CD8-positive, alpha-beta memory T cell (primary cell): ENCODE results near the gene SEBOX. TPM values are rescaled to one million over a fixed set of nuclear protein-coding genes. Genes with fewer than 3 reads are reported as not detected.
"Not testable (repeated sequence)": the region's sequence is repeated elsewhere in the genome, so short reads cannot be mapped to it uniquely, and the experiment has no call there.

ENCODE experiments used
- CTCF ChIA-PET: fragments of 350-600 bp; sonication (Branson Sonifier 250); formaldehyde crosslinking; loops from one replicate; lab custom pipeline; 2021; ENCODE audit warnings: antibody characterized with exemption; lab: Charles Lee
- POLR2A ChIA-PET: fragments of 350-600 bp; sonication (Branson Sonifier 250); formaldehyde crosslinking; loops from one replicate; lab custom pipeline; 2021; ENCODE audit warnings: antibody characterized with exemption; lab: Charles Lee
- DNase-seq, 5 donors: peaks; one replicate each; pipeline versions ENCODE4 v3.0.0 to v3.0.0-alpha.2; 2020 to 2022; ENCODE audit warnings: mixed read lengths in 1 of 5
- H3K27ac ChIP-seq: one replicate; pipeline ENCODE4 v1.7.0; 2013; ENCODE audit warnings: low read depth, mild to moderate bottlenecking, low read length, moderate library complexity
- H3K27me3 ChIP-seq: 2 replicates; pipeline ENCODE4 v1.7.0; 2013; ENCODE audit warnings: low read length, mild to moderate bottlenecking; ENCODE audit not compliant: insufficient read depth, poor library complexity, severe bottlenecking
- H3K36me3 ChIP-seq: 2 replicates; pipeline ENCODE4 v1.7.0; 2013; ENCODE audit warnings: mild to moderate bottlenecking, low read length, moderate library complexity; ENCODE audit not compliant: insufficient read depth
- H3K4me1 ChIP-seq: 2 replicates; pipeline ENCODE4 v1.7.0; 2013; ENCODE audit warnings: mild to moderate bottlenecking, low read length, moderate library complexity; ENCODE audit not compliant: insufficient read depth
- H3K4me3 ChIP-seq: 2 replicates; pipeline ENCODE4 v1.7.0; 2013; ENCODE audit warnings: mild to moderate bottlenecking, low read length
- H3K9me3 ChIP-seq: 2 replicates; pipeline ENCODE4 v1.7.0; 2013; ENCODE audit warnings: mild to moderate bottlenecking, low read length
- H3K27ac Mint-ChIP-seq, 8 donors: one replicate each; pipeline ENCODE4 v1.8.0; 2020 to 2021; ENCODE audit warnings: mixed read lengths in 8 of 8, mild to moderate bottlenecking in 6 of 8, inconsistent platforms in 3 of 8, moderate library complexity in 3 of 8
- H3K27me3 Mint-ChIP-seq, 2 donors: one replicate each; pipeline ENCODE4 v1.8.0; 2020 to 2021; ENCODE audit warnings: mixed read lengths in 2 of 2, mild to moderate bottlenecking in 1 of 2, moderate library complexity in 1 of 2
- H3K36me3 Mint-ChIP-seq, 3 donors: one replicate each; pipeline ENCODE4 v1.8.0; 2020 to 2021; ENCODE audit warnings: mixed read lengths in 3 of 3, inconsistent platforms in 1 of 3, mild to moderate bottlenecking in 1 of 3
- H3K4me1 Mint-ChIP-seq, 3 donors: one replicate each; pipeline ENCODE4 v1.8.0; 2020 to 2021; ENCODE audit warnings: mixed read lengths in 3 of 3, inconsistent platforms in 1 of 3, mild to moderate bottlenecking in 1 of 3
- H3K4me3 Mint-ChIP-seq, 7 donors: one replicate each; pipeline ENCODE4 v1.8.0; 2020 to 2021; ENCODE audit warnings: mixed read lengths in 7 of 7, mild to moderate bottlenecking in 6 of 7, moderate library complexity in 4 of 7, inconsistent platforms in 2 of 7
- H3K9me3 Mint-ChIP-seq, 5 donors: one replicate each; pipeline ENCODE4 v1.8.0; 2020 to 2022; ENCODE audit warnings: mixed read lengths in 5 of 5, mild to moderate bottlenecking in 3 of 5, moderate library complexity in 2 of 5, inconsistent platforms in 1 of 5
- polyA plus RNA-seq: library from polyadenylated mRNA; unstranded; fragments of 300-500 nt; fragmentation: Illumina TruSeq; gene quantifications from one replicate; pipeline ENCODE4 v1.2.3, GENCODE V29; 2021
- total RNA-seq, 2 experiments: library from RNA; stranded (reverse); gene quantifications; one replicate each; pipeline ENCODE4 v1.2.3, GENCODE V29; 2021

The SEBOX gene
- total and polyA plus RNA-seq, 3 experiments from 2014 or later = not detected

DNA sequence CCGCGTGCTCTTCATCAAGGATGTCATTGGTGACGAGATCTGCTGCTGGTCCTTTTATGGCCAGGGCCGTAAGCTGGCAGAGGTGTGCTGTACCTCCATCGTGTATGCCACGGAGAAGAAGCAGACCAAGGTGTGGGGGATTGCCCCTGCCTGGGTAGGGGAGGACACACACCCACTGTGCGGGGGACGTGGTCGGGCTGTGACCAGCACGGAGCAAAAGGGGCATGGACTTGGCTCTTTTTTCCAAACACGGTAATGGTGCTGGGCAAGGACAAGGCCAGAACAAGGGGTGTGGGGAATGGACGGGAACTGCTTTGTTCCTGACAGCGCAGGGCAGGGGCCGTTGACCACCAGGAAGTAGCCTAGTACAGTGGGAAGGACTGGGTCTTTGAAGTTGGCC is 22.7 kb downstream of the SEBOX start:
- POLR2A ChIA-PET = interaction anchor here (0.6 kb wide), 1 partner anchor 10 kb away, joined by 5 read pairs; no protein-coding TSS in a partner anchor
- peaks cover 5% of the 10 kb centered on the region for H3K4me1 ChIP-seq
- H3K4me3 ChIP-seq = no peak overlapping the region
- H3K36me3 Mint-ChIP-seq = peaks cover 0 to 83% (median 7%) of the 10 kb centered on the region in 3 donors
- H3K27me3 ChIP-seq = no peaks in the 10 kb centered on the region
- no peaks in the 10 kb centered on the region for H3K27me3 Mint-ChIP-seq
- H3K9me3 ChIP-seq = no peaks in the 10 kb centered on the region
- H3K4me1 Mint-ChIP-seq = peaks cover 6 to 9% (median 6%) of the 10 kb centered on the region in 3 donors
- H3K27ac Mint-ChIP-seq = peak overlapping the region in 1 of 8 donors; percentile 56
- H3K9me3 Mint-ChIP-seq = no peaks in the 10 kb centered on the region
- peaks cover 29% of the 10 kb centered on the region for H3K36me3 ChIP-seq
- DNase-seq = no peak
- CTCF ChIA-PET = no interaction called here
- H3K4me3 Mint-ChIP-seq = no peak overlapping the region
- H3K27ac ChIP-seq = no peak overlapping the region

GRCh38 chr17:28341516-28341915 is 23.5 kb downstream of the SEBOX start:
- no peak overlapping the region for H3K27ac ChIP-seq
- Mint-ChIP-seq H3K4me3 (no peak overlapping the region), H3K27ac (no peak overlapping the region), H3K36me3 (peaks cover 0 to 75% (median 6%) of the 10 kb centered on the region in 3 donors), H3K9me3 (no peaks in the 10 kb centered on the region), H3K4me1 (peaks cover 12 to 17% (median 14%) of the 10 kb centered on the region in 3 donors), H3K27me3 (no peaks in the 10 kb centered on the region)
- H3K27me3 ChIP-seq = no peaks in the 10 kb centered on the region
- no peaks in the 10 kb centered on the region for H3K9me3 ChIP-seq
- CTCF ChIA-PET = no interaction called here
- peaks cover 23% of the 10 kb centered on the region for H3K36me3 ChIP-seq
- no peak overlapping the region for H3K4me3 ChIP-seq
- POLR2A ChIA-PET = no interaction called here
- H3K4me1 ChIP-seq = peaks cover 13% of the 10 kb centered on the region
- DNase-seq = no peak

GRCh38 chr17:28340374-28340773 is 24.6 kb downstream of the SEBOX start:
- peaks cover 18 to 26% (median 19%) of the 10 kb centered on the region in 3 donors for H3K4me1 Mint-ChIP-seq
- Histone ChIP-seq H3K9me3 (no peaks in the 10 kb centered on the region), H3K4me1 (peaks cover 19% of the 10 kb centered on the region), H3K36me3 (peaks cover 15% of the 10 kb centered on the region), H3K27me3 (no peaks in the 10 kb centered on the region), H3K27ac (no peak overlapping the region), H3K4me3 (no peak overlapping the region)
- CTCF ChIA-PET = no interaction called here
- POLR2A ChIA-PET = no interaction called here
- no peaks in the 10 kb centered on the region for H3K27me3 Mint-ChIP-seq
- H3K9me3 Mint-ChIP-seq = no peaks in the 10 kb centered on the region
- no peak overlapping the region for H3K4me3 Mint-ChIP-seq
- no peak for DNase-seq
- H3K27ac Mint-ChIP-seq = peak overlapping the region in 2 of 8 donors; percentile 20 to 75
- H3K36me3 Mint-ChIP-seq = peaks cover 0 to 65% (median 6%) of the 10 kb centered on the region in 3 donors

DNA sequence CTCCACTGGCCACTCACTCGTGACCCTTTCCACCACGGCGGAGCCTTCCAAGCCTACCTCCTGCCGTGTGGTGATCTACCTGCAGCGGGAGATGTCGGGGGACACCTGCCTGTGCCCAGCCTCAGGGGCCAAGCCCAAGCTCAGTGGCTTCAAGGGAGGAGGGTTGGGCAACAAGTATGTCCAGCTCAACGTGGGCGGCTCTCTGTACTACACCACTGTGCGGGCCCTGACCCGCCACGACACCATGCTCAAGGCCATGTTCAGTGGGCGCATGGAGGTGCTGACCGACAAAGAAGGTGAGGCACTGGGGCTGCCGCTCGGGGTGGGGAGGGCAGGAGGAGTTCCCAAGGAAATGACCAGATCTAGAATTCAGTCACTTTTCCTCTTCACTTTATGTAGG is 25.6 kb downstream of the SEBOX start:
- Mint-ChIP-seq H3K27ac (peak overlapping the region in 1 of 8 donors; percentile 15), H3K36me3 (peaks cover 0 to 63% (median 6%) of the 10 kb centered on the region in 3 donors), H3K4me3 (no peak overlapping the region), H3K27me3 (no peaks in the 10 kb centered on the region), H3K9me3 (no peaks in the 10 kb centered on the region), H3K4me1 (peaks cover 27 to 36% (median 28%) of the 10 kb centered on the region in 3 donors)
- peaks cover 24% of the 10 kb centered on the region for H3K4me1 ChIP-seq
- DNase-seq = no peak
- no peaks in the 10 kb centered on the region for H3K27me3 ChIP-seq
- H3K36me3 ChIP-seq = peaks cover 15% of the 10 kb centered on the region
- CTCF ChIA-PET = no interaction called here
- H3K9me3 ChIP-seq = no peaks in the 10 kb centered on the region
- POLR2A ChIA-PET = interaction anchor here (0.6 kb wide), 1 partner anchor 99 kb away, joined by 4 read pairs; no protein-coding TSS in a partner anchor
- H3K27ac ChIP-seq = no peak overlapping the region
- H3K4me3 ChIP-seq = no peak overlapping the region

DNA sequence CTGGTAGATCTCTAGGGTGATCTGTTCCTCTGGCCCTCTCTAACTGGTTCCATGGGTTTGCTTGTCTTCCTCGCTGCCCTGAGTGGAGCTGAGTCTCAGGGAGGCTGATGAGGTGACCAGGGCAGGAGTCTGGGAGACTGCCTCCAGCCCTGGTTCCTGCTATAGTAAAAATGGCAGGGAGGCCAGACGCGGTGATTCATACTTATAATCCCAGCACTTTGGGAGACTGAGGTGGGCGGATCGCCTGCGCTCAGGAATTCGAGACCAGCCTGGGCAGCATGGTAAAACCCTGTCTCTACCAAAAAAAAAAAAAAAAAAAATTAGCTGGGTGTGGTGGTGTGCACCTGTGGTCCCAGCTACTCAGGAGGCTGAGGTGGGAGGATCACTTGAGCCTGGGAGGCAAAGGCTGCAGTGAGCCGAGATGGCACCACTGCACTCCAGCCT is 26.2 kb downstream of the SEBOX start:
- Mint-ChIP-seq H3K4me1 (peaks cover 33 to 42% (median 34%) of the 10 kb centered on the region in 3 donors), H3K4me3 (peak overlapping the region in 1 of 7 donors; percentile 95), H3K36me3 (peaks cover 0 to 57% (median 6%) of the 10 kb centered on the region in 3 donors), H3K27ac (peak overlapping the region in 4 of 8 donors; percentile 45 to 71 (median 48))
- H3K9me3 Mint-ChIP-seq, CTCF ChIA-PET, DNase-seq, H3K4me3 ChIP-seq, H3K27me3 ChIP-seq, H3K27ac ChIP-seq, H3K27me3 Mint-ChIP-seq, H3K9me3 ChIP-seq: not testable (repeated sequence)
- POLR2A ChIA-PET = interaction anchor here (0.6 kb wide), 1 partner anchor 99 kb away, joined by 4 read pairs; no protein-coding TSS in a partner anchor
- peaks cover 15% of the 10 kb centered on the region for H3K36me3 ChIP-seq
- peaks cover 30% of the 10 kb centered on the region for H3K4me1 ChIP-seq

DNA sequence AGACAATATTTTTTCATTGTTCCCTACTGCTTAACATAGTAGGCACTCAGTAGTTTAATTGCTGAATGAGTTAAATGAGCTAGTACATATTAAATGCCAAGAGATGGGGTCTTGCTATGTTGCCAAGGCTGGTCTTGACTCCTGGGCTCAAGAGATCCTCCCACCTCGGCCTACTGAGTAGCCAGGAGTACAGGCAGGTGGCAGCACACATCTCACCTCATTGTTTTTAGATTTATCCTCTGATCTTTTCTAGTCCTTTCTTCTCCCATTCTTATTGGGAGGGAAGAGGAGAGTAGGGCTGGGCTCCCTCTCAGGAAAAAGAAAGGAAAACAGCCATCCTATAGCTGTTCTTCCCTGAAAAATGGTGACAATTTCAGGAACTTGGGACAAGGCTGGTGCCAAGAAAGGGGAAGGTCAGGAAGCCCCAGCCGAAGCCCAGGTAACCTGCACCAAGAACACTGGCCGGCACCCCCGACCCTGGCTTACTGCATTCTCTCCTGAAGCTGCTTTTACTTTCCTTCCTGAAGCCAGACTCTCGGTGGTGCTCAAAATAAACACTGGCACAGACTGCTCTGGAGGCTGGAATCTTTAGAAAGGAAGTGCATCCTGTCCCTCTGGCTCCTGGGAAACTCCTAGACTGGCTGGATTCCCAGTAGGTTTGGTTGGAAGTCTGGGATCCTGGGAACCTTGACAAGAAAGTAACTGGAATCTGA is 26.8 kb downstream of the SEBOX start:
- H3K9me3 Mint-ChIP-seq = no peaks in the 10 kb centered on the region
- Histone ChIP-seq H3K4me3 (no peak overlapping the region), H3K27me3 (no peaks in the 10 kb centered on the region), H3K9me3 (no peaks in the 10 kb centered on the region), H3K27ac (no peak overlapping the region), H3K36me3 (peaks cover 15% of the 10 kb centered on the region), H3K4me1 (peaks cover 31% of the 10 kb centered on the region)
- ChIA-PET CTCF (interaction anchor here (1.2 kb wide), 1 partner anchor 19 kb away, joined by 4 read pairs; the partner anchor contains the start of gene POLDIP2), POLR2A (interaction anchor here (1.0 kb wide), 2 partner anchors 18 to 19 kb away, joined by 3 to 4 read pairs; partner anchors contain the start of gene POLDIP2)
- peaks cover 34 to 47% (median 37%) of the 10 kb centered on the region in 3 donors for H3K4me1 Mint-ChIP-seq
- H3K36me3 Mint-ChIP-seq = peaks cover 0 to 53% (median 6%) of the 10 kb centered on the region in 3 donors
- H3K4me3 Mint-ChIP-seq = peak overlapping the region in 1 of 7 donors; percentile 95
- no peaks in the 10 kb centered on the region for H3K27me3 Mint-ChIP-seq
- peak overlapping the region in 4 of 8 donors; percentile 45 to 93 (median 49) for H3K27ac Mint-ChIP-seq
- DNase-seq = no peak

- POLR2A ChIA-PET = interaction anchor here (0.6 to 2.5 kb wide), 12 partner anchors 16 to 616 kb away, joined by 3 to 62 read pairs (median 5); partner anchors contain the start of genes BLTP2, PHF12, POLDIP2 and RPL23A
- Mint-ChIP-seq H3K27me3 (no peaks in the 10 kb centered on the region), H3K4me1 (peaks cover 39 to 56% (median 50%) of the 10 kb centered on the region in 3 donors), H3K27ac (peak overlapping the region; percentile 92 to 99 (median 94)), H3K4me3 (peak overlapping the region; percentile 90 to 99 (median 96)), H3K9me3 (no peaks in the 10 kb centered on the region), H3K36me3 (peaks cover 0 to 45% (median 4%) of the 10 kb centered on the region in 3 donors)
- peak overlapping the region; percentile 86 for H3K4me3 ChIP-seq
- peak overlapping the region; percentile 98 for H3K27ac ChIP-seq
- DNase-seq = no peak
- no peaks in the 10 kb centered on the region for H3K27me3 ChIP-seq
- CTCF ChIA-PET = interaction anchor here (0.9 to 3.7 kb wide), 11 partner anchors 9 to 617 kb away, joined by 3 to 30 read pairs (median 3); partner anchors contain the start of gene POLDIP2
- H3K36me3 ChIP-seq = no peaks in the 10 kb centered on the region
- peaks cover 31% of the 10 kb centered on the region for H3K4me1 ChIP-seq
- H3K9me3 ChIP-seq = no peaks in the 10 kb centered on the region
Observed at GRCh38 chr17:28335959-28336871, 28.8 kb downstream of the SEBOX start.
